Naive B cell (primary cell): ENCODE results near the gene MCRS1. TPM values are rescaled to one million over a fixed set of nuclear protein-coding genes. Genes with fewer than 3 reads are reported as not detected.
A peak's percentile ranks its signal among the peaks of the same experiment; 100 is the strongest.
"Not testable (repeated sequence)": the region's sequence is repeated elsewhere in the genome, so short reads cannot be mapped to it uniquely, and the experiment has no call there.

Experiments used
- ATAC-seq, 2 donors: fragments of 150-1000 bp; cut with Tn5 transposase; 2 replicates each; pipeline ENCODE4 v1.10.0; 2021; ENCODE audit warnings: low read depth in 2 of 2, mild to moderate bottlenecking in 2 of 2, moderate library complexity in 2 of 2
- DNase-seq: peaks from one replicate; pipeline ENCODE4 v3.0.0; 2022
- H3K27ac Mint-ChIP-seq, 6 donors: one replicate each; pipeline ENCODE4 v1.8.0; 2020 to 2022; ENCODE audit warnings: mild to moderate bottlenecking in 6 of 6, mixed read lengths in 6 of 6, moderate library complexity in 5 of 6, inconsistent platforms in 2 of 6
- H3K27me3 Mint-ChIP-seq, 3 donors: one replicate each; pipeline ENCODE4 v1.8.0; 2021 to 2022; ENCODE audit warnings: mixed read lengths in 3 of 3, mild to moderate bottlenecking in 1 of 3
- H3K36me3 Mint-ChIP-seq, 2 donors: one replicate each; pipeline ENCODE4 v1.8.0; 2020 to 2022; ENCODE audit warnings: mixed read lengths in 2 of 2, inconsistent platforms in 1 of 2, mild to moderate bottlenecking in 1 of 2
- H3K4me1 Mint-ChIP-seq, 3 donors: one replicate each; pipeline ENCODE4 v1.8.0; 2020 to 2022; ENCODE audit warnings: mixed read lengths in 3 of 3, inconsistent platforms in 1 of 3, mild to moderate bottlenecking in 1 of 3, moderate library complexity in 1 of 3
- H3K4me3 Mint-ChIP-seq, 8 donors: one replicate each; pipeline ENCODE4 v1.8.0; 2020 to 2022; ENCODE audit warnings: mild to moderate bottlenecking in 8 of 8, mixed read lengths in 8 of 8, moderate library complexity in 8 of 8, inconsistent platforms in 2 of 8
- H3K9me3 Mint-ChIP-seq, 7 donors: one replicate each; pipeline ENCODE4 v1.8.0; 2020 to 2022; ENCODE audit warnings: mixed read lengths in 7 of 7, mild to moderate bottlenecking in 5 of 7, inconsistent platforms in 2 of 7, moderate library complexity in 1 of 7
- polyA plus RNA-seq, 6 donors: library from polyadenylated mRNA; unstranded; fragments of 300-500 nt; fragmentation: Illumina TruSeq; gene quantifications; one replicate each; pipeline ENCODE4 v1.2.3, GENCODE V29; 2021; ENCODE audit warnings: low read depth in 6 of 6

MCRS1 gene
- polyA plus RNA-seq, 6 donors from 2014 or later = 41.5 to 54.5 (median 51.1) TPM

GRCh38 chr12:49531745-49532144 lies 36.2 kb downstream of the MCRS1 start:
- peaks cover 8 to 13% (median 8%) of the 10 kb centered on the region in 3 donors for H3K4me1 Mint-ChIP-seq

DNA sequence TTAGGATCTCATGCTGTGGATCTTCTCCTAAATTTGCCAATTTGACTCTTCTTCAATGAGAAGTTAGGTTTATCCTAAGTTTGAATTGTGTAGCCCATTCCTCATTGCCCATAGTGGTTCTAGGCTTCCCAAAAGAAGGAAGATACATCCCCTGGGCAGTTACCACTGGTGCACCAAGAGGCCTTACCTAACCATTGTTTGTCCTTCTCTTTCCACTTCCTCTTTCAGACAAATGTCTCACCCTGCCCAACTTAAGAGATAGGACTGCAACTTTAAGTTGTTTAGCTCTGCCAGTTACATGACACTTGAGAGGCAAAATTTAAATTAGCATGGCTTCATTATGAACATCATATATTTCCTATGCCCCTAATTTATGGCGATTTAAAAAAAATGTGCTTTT lies 38.5 kb downstream of the MCRS1 start:
- DNase-seq = no peak
- ATAC-seq = no peak
- no peak overlapping the region for H3K27ac Mint-ChIP-seq
- H3K4me1 Mint-ChIP-seq = peaks cover 0 to 4% (median 2%) of the 10 kb centered on the region in 3 donors
- H3K4me3 Mint-ChIP-seq = no peak overlapping the region
- H3K9me3 Mint-ChIP-seq = no peaks in the 10 kb centered on the region
- H3K36me3 Mint-ChIP-seq = peaks cover 5 to 9% of the 10 kb centered on the region in 2 donors
- peaks cover 0 to 10% (median 0%) of the 10 kb centered on the region in 3 donors for H3K27me3 Mint-ChIP-seq

More at GRCh38 chr12:49531745-49532144, 36.2 kb downstream of the MCRS1 start:
- H3K4me3 Mint-ChIP-seq = no peak overlapping the region
- no peak overlapping the region for H3K27ac Mint-ChIP-seq
- H3K9me3 Mint-ChIP-seq = no peaks in the 10 kb centered on the region
- ATAC-seq (no peak), DNase-seq (no peak)
- peaks cover 10 to 23% (median 20%) of the 10 kb centered on the region in 3 donors for H3K27me3 Mint-ChIP-seq
- H3K36me3 Mint-ChIP-seq = no peaks in the 10 kb centered on the region

- DNase-seq (no peak), ATAC-seq (no peak)
- Mint-ChIP-seq H3K36me3 (peaks cover 5 to 9% of the 10 kb centered on the region in 2 donors), H3K4me3 (no peak overlapping the region), H3K4me1 (peaks cover 1 to 4% (median 3%) of the 10 kb centered on the region in 3 donors), H3K27me3 (peaks cover 0 to 1% (median 0%) of the 10 kb centered on the region in 3 donors), H3K9me3 (no peaks in the 10 kb centered on the region), H3K27ac (no peak overlapping the region)
Observed at GRCh38 chr12:49527361-49528130, 40.4 kb downstream of the MCRS1 start.

DNA sequence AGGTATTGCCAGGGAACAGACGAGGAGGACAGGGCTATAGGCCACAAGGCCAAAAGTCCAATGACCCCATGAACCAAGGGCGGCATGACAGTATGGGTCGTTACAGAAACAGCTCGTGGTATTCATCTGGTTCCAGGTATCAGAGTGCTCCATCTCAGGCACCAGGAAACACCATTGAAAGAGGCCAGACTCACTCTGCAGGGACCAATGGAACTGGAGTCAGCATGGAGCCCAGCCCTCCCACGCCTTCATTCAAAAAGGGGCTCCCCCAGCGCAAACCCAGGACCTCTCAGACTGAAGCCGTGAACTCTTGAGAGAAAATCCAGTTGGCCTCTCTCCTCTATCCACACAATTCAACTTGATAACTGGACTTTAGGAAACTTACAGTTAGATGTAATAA lies 42.0 kb downstream of the MCRS1 start:
- DNase-seq (no peak), ATAC-seq (no peak)
- Mint-ChIP-seq H3K36me3 (peaks cover 5 to 9% of the 10 kb centered on the region in 2 donors), H3K27ac (no peak overlapping the region), H3K9me3 (no peaks in the 10 kb centered on the region), H3K27me3 (no peaks in the 10 kb centered on the region), H3K4me3 (no peak overlapping the region), H3K4me1 (peaks cover 10 to 14% (median 12%) of the 10 kb centered on the region in 3 donors)

GRCh38 chr12:49524660-49525324 lies 43.1 kb downstream of the MCRS1 start:
- no peak for ATAC-seq
- no peak for DNase-seq
- no peak overlapping the region for H3K4me3 Mint-ChIP-seq
- no peak overlapping the region for H3K27ac Mint-ChIP-seq
- H3K36me3 Mint-ChIP-seq = peaks cover 5 to 9% of the 10 kb centered on the region in 2 donors
- H3K9me3 Mint-ChIP-seq = no peaks in the 10 kb centered on the region
- H3K27me3 Mint-ChIP-seq = no peaks in the 10 kb centered on the region
- H3K4me1 Mint-ChIP-seq = peaks cover 10 to 14% (median 12%) of the 10 kb centered on the region in 3 donors

GRCh38 chr12:49521389-49521788 lies 46.6 kb downstream of the MCRS1 start:
- no peaks in the 10 kb centered on the region for H3K9me3 Mint-ChIP-seq
- peak overlapping the region in 1 of 6 donors; percentile 88 for H3K27ac Mint-ChIP-seq
- peaks cover 5 to 9% of the 10 kb centered on the region in 2 donors for H3K36me3 Mint-ChIP-seq
- no peak for DNase-seq
- H3K27me3 Mint-ChIP-seq = no peaks in the 10 kb centered on the region
- ATAC-seq = no peak
- peak overlapping the region in 1 of 8 donors; percentile 21 for H3K4me3 Mint-ChIP-seq
- peaks cover 5 to 14% (median 10%) of the 10 kb centered on the region in 3 donors for H3K4me1 Mint-ChIP-seq

DNA sequence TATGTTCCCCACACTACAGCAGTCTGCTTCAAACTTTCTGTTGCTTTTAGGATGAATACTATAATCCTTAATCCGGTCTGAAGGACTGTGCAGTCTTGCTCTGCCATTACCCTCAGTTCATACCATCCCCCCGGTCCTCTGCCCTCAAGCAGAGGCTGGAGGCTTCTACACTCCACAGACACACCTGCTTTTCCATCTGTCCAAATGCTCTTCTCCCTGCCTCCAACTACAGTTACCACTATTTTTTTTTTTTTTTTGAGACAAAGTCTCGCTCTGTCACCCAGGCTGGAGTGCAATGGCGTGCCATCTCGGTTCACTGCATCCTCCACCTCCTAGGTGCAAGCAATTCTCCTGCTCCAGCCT lies 48.4 kb downstream of the MCRS1 start:
- ATAC-seq (no peak), DNase-seq (no peak)
- Mint-ChIP-seq H3K4me3 (no peak overlapping the region), H3K27ac (peak overlapping the region in 1 of 6 donors; percentile 83), H3K9me3 (no peaks in the 10 kb centered on the region), H3K4me1 (peaks cover 5 to 14% (median 10%) of the 10 kb centered on the region in 3 donors), H3K27me3 (no peaks in the 10 kb centered on the region), H3K36me3 (no peaks in the 10 kb centered on the region)

GRCh38 chr12:49518914-49519573 lies 48.9 kb downstream of the MCRS1 start:
- Mint-ChIP-seq H3K9me3 (no peaks in the 10 kb centered on the region), H3K27ac (peak overlapping the region in 1 of 6 donors; percentile 72), H3K36me3 (no peaks in the 10 kb centered on the region), H3K4me1 (peaks cover 5 to 14% (median 10%) of the 10 kb centered on the region in 3 donors), H3K27me3 (no peaks in the 10 kb centered on the region), H3K4me3 (no peak overlapping the region)
- no peak for ATAC-seq
- DNase-seq = no peak

DNA sequence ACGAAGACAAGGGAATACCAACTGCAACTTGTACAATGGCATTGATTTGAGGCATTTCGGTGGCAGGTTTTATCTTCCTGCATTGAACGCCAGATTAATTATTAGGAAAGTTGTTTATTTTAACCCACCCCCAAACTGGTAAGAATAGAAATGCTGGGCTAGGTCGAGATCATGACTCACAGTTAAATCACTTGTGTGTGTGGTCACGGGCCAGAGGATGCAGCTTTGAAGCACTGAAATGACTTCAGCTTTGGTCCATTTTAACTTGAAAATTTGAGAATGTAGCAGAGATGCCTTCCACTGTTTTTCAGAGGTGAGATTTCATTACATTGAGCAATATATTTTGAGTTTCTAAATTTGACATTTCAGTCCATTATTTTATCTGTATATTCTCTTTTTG lies 52.7 kb downstream of the MCRS1 start:
- Mint-ChIP-seq H3K9me3 (no peaks in the 10 kb centered on the region), H3K4me3 (no peak overlapping the region), H3K27me3 (no peaks in the 10 kb centered on the region), H3K27ac (no peak overlapping the region), H3K36me3 (no peaks in the 10 kb centered on the region), H3K4me1 (no peaks in the 10 kb centered on the region)
- no peak for DNase-seq
- no peak for ATAC-seq

DNA sequence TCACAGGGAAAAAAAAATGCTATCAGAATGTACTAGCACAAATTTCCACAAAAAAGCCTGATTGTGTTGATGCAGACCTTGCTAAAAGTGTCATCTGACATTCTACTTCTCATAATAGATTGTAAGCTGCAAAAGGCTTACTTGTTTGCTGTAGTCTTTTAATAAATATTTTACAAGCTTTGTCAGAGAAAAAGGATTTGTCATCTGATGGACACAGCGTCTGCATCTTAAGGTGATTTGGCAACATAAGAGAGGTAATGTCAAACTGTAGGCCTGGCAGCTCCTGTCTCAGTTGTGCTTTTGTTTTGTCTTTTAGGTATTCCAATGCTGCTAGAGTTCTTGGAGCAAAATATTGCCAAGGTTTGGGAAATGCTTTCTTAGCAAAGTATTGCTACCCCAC lies 55.4 kb downstream of the MCRS1 start:
- no peaks in the 10 kb centered on the region for H3K27me3 Mint-ChIP-seq
- H3K36me3 Mint-ChIP-seq = no peaks in the 10 kb centered on the region
- H3K4me3 Mint-ChIP-seq = no peak overlapping the region
- H3K9me3 Mint-ChIP-seq = no peaks in the 10 kb centered on the region
- no peaks in the 10 kb centered on the region for H3K4me1 Mint-ChIP-seq
- DNase-seq (no peak), ATAC-seq (no peak)
- H3K27ac Mint-ChIP-seq = no peak overlapping the region

GRCh38 chr12:49511410-49511809 lies 56.5 kb downstream of the MCRS1 start:
- Mint-ChIP-seq H3K4me3 (no peak overlapping the region), H3K27me3 (no peaks in the 10 kb centered on the region), H3K9me3 (no peaks in the 10 kb centered on the region), H3K36me3 (no peaks in the 10 kb centered on the region), H3K27ac (no peak overlapping the region), H3K4me1 (no peaks in the 10 kb centered on the region)
- no peak for ATAC-seq
- DNase-seq = no peak

GRCh38 chr12:49509681-49510080 lies 58.3 kb downstream of the MCRS1 start:
- H3K9me3 Mint-ChIP-seq, H3K4me3 Mint-ChIP-seq, H3K27me3 Mint-ChIP-seq, H3K36me3 Mint-ChIP-seq, H3K4me1 Mint-ChIP-seq, ATAC-seq, DNase-seq, H3K27ac Mint-ChIP-seq: not testable (repeated sequence)
